NCI-H69 (cell line): Measurements from ENCODE around the gene CCND1.

ENCODE experiments used
- DNase-seq: peaks from one replicate; lab custom pipeline; 2025; lab: John Stamatoyannopoulos, UW

The CCND1 gene

GRCh38 chr11:69641681-69642548, 959 bp downstream of the CCND1 start:
- DNase-seq: peak; percentile 16

- peak; percentile 54 for DNase-seq
Observed at GRCh38 chr11:69642549-69642912, 1.6 kb downstream of the CCND1 start.

GRCh38 chr11:69642913-69643632, 2.1 kb downstream of the CCND1 start:
- peak; percentile 87 for DNase-seq

- no peak for DNase-seq
Observed at GRCh38 chr11:69643646-69644045, 2.7 kb downstream of the CCND1 start.

GRCh38 chr11:69644071-69644961, 3.4 kb downstream of the CCND1 start:
- peak; percentile 39 for DNase-seq

- DNase-seq: peak; percentile 28
Observed at GRCh38 chr11:69644962-69645675, 4.2 kb downstream of the CCND1 start.

- peak; percentile 58 for DNase-seq
Observed at GRCh38 chr11:69645801-69646492, 5.0 kb downstream of the CCND1 start.

GRCh38 chr11:69646493-69647389, 5.8 kb downstream of the CCND1 start:
- DNase-seq: no peak

GRCh38 chr11:69647390-69647748, 6.4 kb downstream of the CCND1 start:
- no peak for DNase-seq

- DNase-seq: no peak
Observed at GRCh38 chr11:69647761-69648497, 7.0 kb downstream of the CCND1 start.

GRCh38 chr11:69648679-69649575, 8.0 kb downstream of the CCND1 start:
- DNase-seq: no peak

- DNase-seq: no peak
Observed at GRCh38 chr11:69649576-69649900, 8.6 kb downstream of the CCND1 start.

GRCh38 chr11:69650081-69650831, 9.3 kb downstream of the CCND1 start:
- DNase-seq: peak; percentile 7

- DNase-seq: no peak
Observed at GRCh38 chr11:69650832-69651344, 9.9 kb downstream of the CCND1 start.

- no peak for DNase-seq
Observed at GRCh38 chr11:69651834-69652620, 11.1 kb downstream of the CCND1 start.

GRCh38 chr11:69652999-69653398, 12.0 kb downstream of the CCND1 start:
- DNase-seq: no peak
